ENCODE results near the gene C1QC.

DNA sequence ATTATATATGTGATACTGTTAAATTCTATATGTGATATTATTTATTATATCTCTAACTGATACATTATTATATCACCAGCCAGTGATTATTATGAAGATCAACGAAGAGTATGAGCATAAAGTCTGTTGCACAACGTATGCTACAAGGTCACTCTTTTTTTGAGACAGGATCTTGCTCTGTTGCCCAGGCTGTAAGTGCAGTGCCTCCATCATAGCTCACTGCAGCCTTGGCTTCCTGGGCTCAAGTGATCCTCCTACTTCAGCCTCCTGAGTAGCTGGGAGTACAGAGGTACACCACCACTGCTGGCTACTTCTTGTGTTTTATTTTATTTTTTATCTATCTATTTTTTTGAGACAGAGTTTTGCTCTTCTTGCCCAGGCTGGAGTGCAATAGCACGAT, 53.2 kb downstream of the C1QC start:
- TF ChIP-seq CTCF (IDR thresholded peaks at IDR 0.05 in 2 of 3, conservative IDR thresholded peaks at IDR 0.05 in 1 of 3; ENCODE audit: borderline replicate concordance in 1 of 3, insufficient read depth in 1 of 3, low read depth in 2 of 3, low read length in 2 of 3) (no peak), POLR2AphosphoS5 (IDR thresholded peaks at IDR 0.05; ENCODE audit: low read depth, low read length) (no peak), EZH2phosphoT487 (IDR thresholded peaks at IDR 0.05; ENCODE audit: borderline replicate concordance) (no peak), TCF7L2 (IDR thresholded peaks at IDR 0.05; ENCODE audit: borderline replicate concordance, extremely low read depth, insufficient read depth, insufficient read length) (no peak), REST (IDR thresholded peaks at IDR 0.05; ENCODE audit: low read depth) (no peak), CEBPB (IDR thresholded peaks at IDR 0.05; ENCODE audit: low read depth) (no peak), ZFX (IDR thresholded peaks at IDR 0.05) (no peak)
